AG08395 (cell line): Measurements from ENCODE around the gene PI4K2B.
"Not testable (repeated sequence)": the region's sequence is repeated elsewhere in the genome, so short reads cannot be mapped to it uniquely, and the experiment has no call there.

Source experiments
- DNase-seq: peaks from one replicate; pipeline ENCODE4 v3.0.0; 2012; ENCODE audit warnings: mixed read lengths, low spot score

Gene PI4K2B

DNA sequence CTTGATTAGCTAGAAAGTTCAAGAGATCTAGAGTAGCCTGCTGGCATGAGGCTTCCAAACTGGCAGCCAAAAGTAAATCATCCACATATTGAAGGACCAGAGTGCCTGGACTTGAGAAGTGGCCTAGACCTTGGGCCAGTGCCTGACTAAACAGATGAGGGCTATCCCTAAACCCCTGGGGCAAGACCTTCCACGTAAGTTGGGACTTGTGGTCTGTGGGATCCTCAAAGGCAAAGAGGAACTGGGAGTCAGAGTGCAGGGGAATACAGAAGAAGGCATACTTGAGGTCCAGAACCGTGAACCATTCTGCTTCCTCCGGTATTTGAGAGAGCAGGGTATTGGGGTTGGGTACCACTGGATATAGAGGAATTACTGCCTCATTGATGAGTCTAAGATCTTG, 8.4 kb downstream of the PI4K2B start:
- not testable (repeated sequence) for DNase-seq

DNA sequence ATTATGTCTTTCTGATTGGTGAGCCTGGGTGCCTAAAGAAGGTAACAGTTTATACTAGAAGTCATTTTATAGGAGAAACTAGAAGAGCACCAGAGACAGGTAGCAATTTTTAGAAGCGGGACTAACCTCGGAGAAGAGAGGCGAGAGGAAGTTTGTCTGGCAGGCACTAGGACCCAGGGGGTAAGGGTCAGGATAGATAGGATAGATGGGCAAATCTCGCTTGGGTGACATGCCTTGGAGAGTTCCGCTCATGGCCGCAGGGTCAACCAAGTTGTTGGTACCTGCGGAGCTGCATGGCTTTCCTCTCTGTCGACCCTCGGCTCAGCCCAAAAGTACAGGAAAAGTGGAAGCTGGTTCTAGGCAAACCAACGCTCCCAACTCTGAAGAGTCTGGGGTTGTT, 11.3 kb downstream of the PI4K2B start:
- DNase-seq = no peak

DNA sequence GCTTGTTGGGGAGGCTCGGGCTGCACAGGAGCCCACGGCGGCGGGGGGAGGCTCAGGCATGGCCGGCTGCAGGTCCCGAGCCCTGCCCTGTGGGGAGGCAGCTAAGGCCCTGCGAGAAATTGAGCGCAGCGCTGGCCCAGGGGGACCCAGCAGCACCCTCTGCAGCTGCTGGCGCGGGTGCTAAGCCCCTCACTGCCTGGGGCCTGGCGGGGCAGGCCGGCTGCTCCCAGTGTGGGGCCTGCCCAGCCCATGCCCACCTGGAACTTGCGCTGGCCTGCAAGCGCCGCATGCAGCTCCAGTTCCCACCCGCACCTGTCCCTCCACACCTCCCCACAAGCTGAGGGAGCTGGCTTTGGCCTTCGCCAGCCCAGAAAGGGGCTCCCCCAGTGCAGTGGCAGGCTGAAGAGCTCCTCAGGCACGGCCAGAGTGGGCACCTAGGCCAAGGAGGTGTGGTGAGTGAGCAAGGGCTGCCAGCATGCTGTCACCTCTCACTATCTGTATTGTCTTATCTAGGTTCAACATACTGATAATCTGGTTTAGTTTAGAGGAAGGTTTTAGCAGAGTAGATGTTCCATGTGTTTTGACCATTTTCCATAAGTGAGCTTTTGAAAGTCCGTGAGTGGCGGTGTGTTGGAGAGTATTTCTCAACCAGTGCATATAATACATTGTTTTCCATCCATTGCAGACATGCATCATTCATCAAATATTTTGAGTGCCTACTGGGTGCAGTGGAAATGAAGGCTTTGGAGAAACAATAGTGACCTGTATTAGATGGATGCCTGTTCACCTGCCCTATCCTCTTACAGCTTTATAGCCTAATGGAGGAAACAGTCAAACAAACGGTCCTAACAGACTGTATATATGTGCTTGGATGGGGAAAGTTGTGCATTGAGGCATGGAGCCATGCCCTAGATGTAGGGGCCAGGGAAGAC, 13.1 kb downstream of the PI4K2B start:
- no peak for DNase-seq

DNA sequence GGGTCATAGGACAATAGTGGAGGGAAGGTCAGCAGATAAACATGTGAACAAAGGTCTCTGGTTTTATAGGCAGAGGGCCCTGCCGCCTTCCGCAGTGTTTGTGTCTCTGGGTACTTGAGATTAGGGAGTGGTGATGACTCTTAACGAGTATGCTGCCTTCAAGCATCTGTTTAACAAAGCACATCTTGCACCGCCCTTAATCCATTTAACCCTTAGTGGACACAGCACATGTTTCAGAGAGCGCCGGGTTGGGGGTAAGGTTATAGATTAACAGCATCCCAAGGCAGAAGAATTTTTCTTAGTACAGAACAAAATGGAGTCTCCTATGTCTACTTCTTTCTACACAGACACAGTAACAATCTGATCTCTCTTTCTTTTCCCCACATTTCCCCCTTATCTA, 15.0 kb downstream of the PI4K2B start:
- not testable (repeated sequence) for DNase-seq

DNA sequence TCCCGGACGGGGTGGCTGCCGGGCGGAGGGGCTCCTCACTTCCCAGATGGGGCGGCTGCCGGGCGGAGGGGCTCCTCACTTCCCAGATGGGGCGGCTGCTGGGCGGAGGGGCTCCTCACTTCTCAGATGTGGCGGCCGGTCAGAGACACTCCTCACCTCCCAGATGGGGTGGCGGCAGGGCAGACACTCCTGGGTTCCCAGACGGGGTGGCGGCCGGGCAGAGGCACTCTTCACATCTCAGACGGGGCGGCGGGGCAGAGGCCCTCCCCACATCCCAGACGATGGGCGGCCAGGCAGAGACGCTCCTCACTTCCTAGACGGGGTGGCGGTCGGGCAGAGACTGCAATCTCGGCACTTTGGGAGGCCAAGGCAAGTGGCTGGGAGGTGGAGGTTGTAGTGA, 15.7 kb downstream of the PI4K2B start:
- DNase-seq = not testable (repeated sequence)

DNA sequence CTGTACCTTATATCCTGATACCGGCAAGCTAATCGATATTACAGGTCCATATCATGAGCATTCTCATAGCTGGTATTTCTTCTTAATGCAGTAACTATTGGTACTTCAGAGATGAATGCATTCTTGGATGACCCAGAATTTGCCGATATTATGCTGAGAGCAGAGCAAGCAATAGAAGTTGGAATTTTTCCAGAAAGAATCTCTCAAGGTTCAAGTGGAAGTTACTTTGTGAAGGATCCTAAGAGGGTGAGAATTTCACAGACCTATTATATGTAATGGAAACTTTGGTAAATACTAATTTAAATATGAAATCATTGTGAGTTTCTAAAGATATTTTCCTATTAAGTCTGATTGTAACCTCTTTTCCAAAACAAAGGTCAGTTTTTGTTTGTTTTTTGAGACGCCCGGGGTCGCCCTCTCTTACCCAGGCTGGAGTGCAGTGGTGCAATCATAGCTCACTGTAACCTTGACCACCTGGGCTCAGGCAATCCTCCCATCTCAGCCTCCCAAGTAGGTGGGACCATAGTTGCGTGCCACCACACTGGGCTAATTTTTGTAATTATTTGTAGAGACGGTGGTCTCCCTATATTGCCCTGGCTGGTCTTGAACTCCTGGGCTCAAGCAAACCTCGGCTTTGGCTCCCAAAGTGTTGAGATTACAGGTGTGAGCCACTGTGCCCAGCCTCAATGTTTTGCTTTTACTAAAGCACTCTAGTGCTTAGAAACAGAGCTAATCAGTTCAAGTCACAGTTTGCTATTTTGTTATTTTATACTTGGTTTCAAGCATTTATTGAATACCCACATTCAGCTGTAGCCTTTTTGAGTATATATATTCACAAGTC, 18.6 kb downstream of the PI4K2B start:
- DNase-seq = no peak

DNA sequence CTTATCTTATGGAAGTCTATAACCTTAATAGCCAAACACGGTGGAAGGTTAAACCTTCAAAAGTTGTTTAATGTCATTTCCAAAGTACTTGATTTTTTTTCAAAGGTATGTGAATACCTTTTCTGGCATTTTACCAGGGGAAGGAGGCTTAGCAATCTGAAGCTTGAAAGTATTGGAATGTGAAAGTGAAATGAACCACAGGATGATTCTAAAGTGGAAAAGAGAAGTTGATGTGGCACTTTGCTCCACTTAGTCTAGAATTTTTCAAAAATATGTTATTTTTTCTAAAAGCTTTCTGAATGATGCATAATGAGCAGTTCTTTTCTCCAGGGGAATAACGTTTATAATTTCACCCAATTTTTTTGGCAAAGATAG, 19.2 kb downstream of the PI4K2B start:
- no peak for DNase-seq

DNA sequence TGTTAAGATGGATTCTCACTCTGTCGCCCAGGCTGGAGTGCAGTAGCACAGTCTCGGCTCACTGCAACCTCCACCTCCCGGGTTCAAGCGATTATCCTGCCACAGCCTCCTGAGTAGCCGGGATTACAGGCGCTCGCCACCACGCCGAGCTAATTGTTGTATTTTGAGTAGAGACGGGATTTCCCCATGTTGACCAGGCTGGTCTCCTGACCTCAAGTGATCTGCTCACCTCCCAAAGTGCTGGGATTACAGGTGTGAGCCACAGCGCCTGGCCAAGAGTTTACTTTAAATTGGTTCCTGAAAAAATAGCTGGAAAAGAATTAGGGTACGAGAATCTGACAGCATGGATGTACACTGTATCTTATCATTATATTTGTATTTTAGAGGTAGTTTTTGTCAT, 20.0 kb downstream of the PI4K2B start:
- not testable (repeated sequence) for DNase-seq

DNA sequence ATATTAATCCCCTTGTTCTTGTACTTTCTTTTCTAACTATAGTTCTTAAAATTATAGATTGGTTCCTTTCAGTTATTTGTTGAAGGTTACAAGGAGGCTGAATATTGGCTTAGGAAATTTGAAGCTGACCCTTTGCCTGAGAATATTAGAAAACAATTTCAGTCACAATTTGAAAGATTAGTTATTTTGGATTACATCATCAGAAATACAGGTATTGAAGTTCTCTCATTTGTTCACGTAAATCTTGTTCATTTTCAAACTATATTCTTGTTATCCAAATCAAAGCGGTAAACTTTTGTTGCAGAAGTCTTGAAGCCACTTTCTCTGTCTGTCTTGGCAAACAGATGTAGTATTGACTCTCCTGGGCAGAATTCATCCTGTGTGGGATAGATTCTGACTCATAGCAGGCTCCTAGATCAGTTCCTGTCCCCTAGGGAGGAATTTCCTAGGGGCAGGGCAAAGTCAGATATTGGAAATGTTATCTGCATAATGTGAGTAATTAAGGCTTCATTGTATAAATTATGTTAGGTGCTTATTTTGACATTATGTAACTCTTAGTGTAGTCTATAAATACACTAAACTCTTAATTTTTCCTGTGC, 25.2 kb downstream of the PI4K2B start:
- DNase-seq = peak; percentile 49

DNA sequence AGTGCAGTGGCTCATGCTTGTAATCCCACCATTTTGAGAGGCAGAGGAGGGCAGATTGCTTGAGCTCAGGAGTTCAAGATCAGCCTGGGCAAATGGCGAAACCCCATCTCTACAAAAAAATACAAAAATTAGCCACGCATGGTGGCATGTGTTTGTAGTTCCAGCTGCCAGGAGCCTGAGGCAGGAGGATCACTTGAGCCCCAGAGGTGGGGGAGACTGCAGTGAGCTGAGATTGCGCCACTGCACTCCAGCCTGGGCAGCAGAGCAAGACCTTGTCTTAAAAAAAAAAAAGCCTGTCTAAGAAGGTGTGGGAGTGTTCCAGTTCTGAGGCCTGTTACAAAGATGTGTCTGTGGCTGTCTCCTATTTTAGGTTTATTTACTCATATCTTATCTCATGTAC, 38.0 kb downstream of the PI4K2B start:
- DNase-seq = no peak

DNA sequence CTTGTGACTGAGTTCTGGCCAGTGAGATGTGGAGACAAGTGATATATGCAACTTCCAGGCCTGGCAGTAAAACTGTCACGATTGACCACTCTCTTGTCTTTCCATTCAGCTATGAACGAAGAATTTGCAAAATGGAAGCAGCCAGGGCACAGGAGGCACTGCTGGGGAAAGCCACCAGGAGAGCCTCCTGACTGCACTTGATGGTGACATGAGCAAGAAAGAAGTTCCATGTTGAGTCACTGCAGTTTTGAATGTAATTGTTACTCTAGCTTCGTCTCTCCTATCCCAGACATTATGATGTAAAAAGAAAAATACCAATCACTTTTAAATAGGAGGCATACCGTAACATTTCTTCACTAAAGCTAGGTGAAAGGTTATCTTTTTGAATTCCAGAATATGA, 46.4 kb downstream of the PI4K2B start:
- DNase-seq = no peak

DNA sequence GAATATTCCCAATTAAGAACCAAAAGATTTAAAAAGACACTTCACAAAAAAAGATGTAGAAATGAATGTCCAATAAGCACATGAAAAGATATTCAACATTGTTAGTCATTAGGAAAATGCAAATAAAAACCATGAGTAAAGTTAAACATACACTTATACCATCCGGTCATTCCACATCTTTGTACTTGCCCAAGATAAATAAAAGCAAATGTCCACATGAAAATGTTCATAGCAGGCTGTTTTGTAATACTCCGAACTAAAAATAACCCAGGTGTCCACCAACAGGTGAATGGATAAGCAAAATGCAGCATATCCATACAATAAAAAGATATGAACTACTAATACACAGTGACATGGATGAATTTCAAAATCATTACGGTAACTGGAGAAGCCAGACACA, 50.1 kb downstream of the PI4K2B start:
- no peak for DNase-seq

DNA sequence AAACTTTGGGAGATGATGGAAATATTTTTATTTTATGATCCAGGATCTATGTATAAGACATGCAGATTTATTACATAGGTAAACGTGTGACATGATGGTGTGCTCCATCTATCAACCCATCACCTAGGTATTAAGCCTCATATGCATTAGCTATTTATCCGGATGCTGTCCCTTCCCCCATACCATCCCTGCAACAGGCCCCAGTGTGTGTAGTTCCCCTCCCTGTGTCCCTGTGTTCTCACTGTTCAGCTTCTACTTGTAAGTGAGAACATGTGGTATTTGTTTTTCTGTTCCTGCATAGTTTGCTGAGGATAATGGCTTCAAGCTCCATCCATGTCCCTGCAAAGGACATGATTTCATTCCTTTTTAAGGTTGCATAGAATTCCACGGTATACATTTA, 50.6 kb downstream of the PI4K2B start:
- DNase-seq = no peak

DNA sequence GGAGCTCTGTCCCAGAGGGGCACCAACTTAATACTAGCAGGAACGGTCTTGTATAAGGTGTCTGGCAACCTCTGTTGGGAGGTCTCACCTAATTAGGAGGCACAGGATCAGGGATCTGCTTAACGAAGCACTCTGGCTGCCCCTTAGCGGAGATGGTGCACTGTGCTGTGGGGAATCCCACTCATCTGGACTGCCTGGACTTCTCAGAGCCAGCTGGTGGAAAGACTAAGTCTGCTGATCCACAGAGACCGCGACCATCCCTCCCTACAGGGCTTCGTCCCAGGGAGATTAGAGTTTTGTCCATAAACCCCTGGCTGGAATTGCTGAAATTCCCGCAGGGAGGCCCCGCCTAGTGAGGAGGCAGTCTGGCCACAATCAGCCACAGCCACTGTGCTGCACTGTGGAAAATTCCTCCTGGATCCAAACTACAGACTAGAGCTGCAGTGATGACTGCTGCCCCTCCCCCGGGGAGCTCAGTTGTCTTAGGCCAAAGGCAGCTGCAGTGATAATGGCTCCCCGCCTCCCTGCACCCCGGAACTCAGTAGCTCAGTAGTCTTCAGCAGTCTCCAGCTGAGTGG, 56.7 kb downstream of the PI4K2B start:
- DNase-seq = no peak

DNA sequence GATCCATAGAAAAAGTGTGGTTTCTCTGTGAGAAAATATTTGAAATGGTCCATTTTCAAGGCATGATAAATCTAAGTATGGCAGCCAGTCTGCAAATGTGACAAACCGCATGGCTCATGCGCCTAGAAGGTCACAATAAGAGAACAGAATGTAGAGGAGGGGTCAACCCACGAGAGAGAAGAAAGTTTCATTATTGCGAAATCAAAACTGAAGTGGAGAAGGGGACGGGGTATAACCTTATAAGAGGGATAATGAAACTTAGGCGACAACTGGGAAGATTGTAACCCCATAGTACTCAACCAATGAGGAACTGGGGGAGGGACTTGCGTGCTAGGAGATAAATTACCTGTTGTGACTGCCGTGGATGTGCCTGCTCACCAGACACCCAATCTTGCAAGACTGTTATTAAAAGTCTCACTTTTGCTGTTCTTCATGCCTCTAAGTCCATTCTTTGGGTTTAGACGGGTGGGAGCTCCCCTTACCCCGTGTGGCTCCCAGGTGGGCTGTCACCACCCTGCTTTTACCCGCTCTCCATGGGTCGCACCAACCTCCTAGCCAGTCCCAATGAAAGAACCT, 57.4 kb downstream of the PI4K2B start:
- no peak for DNase-seq

DNA sequence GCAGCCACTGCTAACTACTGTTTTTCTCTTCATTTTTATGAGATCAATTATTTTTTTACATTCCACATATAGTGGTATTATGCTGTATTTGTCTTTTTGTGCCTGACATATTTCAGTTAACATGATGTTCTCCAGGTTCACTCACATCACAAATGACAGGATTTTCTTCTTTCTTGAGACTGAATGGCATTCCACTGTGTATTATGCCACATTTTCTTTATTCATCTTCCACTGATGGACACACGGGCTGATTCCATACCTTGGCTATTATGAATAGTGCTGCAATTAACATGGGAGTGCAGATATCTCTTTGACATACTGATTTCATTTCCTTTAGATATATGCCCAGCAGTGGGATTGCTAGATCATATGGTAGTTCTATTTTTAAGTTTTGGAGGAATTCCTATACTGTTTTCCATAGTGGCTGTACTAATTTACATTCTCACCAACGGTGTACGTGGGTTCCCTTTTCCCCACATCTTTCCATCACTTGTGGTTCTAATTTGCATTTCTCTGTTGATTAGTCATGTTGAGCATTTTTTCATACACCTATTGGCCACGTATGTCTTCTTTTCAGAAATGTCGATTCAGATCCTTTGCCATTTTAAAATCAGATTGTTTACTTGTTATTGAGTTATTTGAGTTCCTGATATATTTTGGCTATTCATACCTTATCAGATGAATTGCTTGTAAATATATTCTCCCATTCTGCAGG, 63.9 kb downstream of the PI4K2B start:
- DNase-seq = no peak

DNA sequence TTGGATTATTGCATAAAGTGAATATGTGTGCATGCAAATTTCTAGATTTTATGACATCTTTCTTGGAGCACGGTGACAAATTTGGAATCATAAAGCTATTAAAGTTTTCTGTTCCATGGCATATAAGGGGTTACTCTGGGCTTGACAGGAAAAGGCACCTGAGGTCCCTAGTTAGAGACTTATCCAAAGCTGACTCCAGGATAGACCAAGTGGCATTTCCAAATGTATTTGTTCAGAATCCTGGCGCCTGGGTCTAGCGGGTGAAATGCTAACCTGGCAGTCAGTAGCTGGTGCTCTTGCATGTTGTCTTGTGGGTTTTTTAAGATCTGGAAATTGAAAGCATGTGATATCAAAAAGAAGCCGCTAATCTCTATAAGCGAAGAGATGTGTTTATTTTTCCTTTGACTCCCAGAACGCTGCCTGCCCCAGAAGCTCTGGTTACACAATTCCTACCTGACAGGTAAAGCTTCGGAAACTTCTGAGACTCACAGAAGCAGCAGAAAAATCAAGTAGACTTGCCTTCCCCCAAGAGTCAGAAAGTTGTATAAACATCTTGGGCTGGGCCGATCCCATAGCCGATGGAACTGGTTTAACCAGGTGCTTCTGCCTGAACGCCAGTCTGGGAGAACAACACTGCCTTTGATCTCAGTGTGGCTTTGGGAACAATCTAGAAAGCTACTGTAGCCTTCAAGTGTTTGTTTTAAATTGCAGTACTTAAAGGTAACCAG, 65.8 kb downstream of the PI4K2B start:
- no peak for DNase-seq

DNA sequence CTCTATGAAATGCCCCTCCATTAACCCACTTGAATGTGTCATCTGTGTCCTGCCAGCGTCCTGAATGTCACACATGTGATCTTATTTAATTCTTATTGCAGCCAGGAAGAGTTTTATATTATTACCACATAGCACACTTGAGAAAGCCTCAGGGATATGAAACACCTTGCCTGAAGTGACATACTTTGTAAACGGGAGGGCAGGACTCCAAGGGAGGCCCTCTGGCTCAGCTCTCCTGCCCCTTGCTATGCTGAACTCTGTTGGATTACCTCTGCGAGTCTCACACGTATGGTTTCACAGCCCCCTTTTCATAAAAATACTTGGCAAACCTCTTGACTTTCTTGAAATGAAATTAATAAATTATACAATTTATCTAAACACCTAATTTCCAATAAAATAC, 67.6 kb downstream of the PI4K2B start:
- no peak for DNase-seq

DNA sequence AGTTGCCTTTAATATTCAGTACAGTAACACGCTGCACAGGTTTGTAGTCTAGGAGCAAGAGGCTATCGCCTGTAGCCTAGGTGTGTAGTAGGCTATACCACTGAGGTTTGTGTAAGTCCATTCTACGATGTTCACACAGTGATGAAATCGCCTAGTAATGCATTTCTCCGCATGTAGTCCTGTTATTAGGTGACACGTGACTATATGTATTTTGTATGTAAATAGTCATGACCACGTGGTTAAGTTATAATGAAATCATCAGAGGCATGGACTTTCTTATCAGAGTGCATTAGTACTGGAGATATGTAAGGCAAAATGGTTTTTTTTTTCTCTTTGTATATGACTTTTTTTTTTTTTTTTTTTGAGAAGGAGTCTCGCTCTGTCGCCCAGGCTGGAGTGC, 68.8 kb downstream of the PI4K2B start:
- no peak for DNase-seq

DNA sequence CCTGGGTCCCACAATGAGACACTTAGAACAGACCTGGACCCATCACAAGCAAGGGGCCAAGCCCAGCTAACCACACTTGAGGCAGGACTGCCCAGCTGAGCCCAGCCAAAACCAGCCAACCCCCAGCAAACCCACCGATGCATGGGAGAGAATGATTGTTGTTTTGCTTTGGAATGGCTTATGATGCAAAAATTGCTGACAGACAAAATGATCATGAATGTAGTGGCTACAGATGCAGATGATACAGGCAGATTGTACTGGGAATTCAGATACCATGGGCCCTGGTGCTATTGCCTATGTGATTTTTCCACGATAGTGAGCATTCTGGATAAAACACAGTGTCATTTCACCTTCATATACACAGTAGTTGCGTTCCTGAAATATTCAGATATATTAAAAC, 69.7 kb downstream of the PI4K2B start:
- no peak for DNase-seq
